GM12872 (cell line): ENCODE results near the gene RCL1.

Source experiments
- CTCF ChIP-seq: IDR thresholded peaks from 3 replicates; pipeline ENCODE4 v1.5.1; 2011; ENCODE audit warnings: low read depth, mild to moderate bottlenecking, low read length, moderate library complexity; ENCODE audit not compliant: insufficient read depth

Gene RCL1

GRCh38 chr9:4760122-4760521 is 32.6 kb upstream of the RCL1 start:
- TF ChIP-seq CTCF, result no peak

DNA sequence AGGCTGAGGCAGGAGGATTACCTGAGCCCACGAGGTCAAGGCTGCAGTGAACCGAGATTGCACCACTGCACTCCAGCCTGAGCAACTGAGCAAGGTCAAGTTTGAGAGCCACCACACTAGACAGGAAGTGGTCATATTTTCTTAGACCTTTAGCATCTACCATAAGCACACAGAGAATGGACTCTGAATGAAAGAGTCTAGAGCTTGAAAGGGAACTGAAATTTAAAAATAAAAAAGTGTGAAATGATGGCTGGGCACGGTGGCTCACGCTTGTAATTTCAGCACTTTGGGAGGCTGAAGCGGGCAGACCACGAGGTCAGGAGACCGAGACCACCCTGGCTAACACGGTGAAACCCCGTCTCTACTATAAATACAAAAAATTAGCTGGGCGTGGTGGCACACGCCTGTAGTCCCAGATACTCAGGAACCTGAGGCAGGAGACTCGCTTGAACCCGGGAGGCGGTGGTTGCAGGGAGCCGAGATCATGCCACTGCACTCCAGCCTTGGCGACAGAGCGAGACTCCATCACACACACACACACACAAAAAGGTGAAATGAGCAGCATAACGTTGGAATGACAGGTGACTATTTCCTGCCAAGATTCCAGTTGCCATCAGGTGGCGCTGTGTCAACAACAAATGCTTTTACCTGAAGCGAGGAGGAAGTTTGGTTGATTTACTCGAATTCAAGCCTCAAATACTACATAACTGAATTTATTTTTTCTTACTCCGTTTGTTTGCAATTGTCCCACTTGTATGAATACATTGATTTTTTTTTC is 30.4 kb upstream of the RCL1 start:
- peak; percentile 88 for TF ChIP-seq CTCF

DNA sequence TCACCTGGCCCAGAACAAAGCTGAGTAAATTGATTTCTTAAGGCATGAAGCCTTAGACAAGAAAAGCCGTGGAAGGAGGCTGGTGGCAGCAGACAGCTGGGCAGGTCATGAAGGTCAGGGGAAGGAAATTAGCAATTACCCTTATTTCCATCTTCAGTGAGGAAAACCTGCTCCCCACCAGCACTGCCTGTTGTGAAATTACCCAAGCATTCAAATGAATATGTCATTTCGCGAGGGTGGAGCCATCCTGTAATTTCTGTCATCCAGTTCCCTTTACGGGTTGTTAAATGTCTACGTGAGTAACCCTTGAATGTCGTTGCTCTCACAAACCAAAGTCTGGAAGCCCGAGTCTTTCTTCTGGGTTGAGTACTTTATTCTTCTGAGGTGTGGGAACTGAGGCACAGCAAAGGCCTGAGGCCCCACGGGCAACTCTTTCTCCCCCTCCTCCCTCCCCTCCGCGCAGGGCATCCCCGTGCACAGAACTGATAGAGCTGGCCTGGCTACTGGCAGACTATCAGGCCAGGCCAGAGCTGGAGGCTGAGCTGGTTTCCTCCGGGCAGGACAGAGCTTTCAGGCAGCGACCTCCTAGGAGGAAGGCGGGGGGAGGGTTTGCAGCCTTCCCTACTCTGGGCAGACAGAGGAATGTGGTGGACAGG is 29.7 kb upstream of the RCL1 start:
- TF ChIP-seq CTCF, result no peak

GRCh38 chr9:4764033-4764432 is 28.7 kb upstream of the RCL1 start:
- no peak for TF ChIP-seq CTCF

DNA sequence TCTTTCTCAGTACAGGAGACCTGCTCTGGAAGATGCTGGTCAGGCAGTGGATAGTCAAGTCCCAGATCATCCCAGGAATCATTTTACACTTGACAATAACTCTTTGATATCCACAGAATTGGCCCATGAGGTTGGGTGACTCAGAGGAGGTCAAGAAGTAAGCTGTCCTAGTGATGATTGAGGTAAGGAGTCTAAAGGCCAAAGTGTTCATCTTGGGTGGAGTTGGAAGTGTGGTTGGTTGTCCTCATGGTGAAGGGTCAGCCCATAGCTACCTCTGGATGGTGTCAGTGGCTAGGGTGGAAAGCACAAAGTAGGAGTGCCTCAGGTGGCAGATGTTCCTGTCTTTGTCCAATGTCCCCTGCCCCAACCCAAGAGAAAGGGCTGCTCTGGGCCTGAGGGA is 24.1 kb upstream of the RCL1 start:
- no peak for TF ChIP-seq CTCF

GRCh38 chr9:4769321-4770080 is 23.2 kb upstream of the RCL1 start:
- TF ChIP-seq CTCF, result no peak

DNA sequence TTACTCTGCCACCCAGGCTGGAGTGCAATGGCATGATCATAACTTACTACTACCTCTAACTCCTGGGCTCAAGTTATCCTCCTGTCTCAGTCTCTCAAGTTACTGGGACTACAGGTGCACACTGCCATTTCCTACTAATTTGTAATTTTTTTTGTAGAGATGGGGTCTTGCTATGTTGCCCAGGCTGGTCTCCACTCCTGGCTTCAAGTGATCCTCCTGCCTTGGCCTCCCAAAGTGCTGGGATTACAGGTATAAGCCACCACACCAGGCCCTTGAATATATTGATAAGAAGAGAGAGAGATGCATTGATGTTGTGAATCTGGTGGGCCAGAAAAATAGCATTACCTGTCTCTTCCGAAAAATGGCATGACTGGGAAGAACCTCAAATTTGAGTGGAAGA is 21.0 kb upstream of the RCL1 start:
- TF ChIP-seq CTCF, result no peak
